ENCODE measurements around the gene NFATC3.

Gene NFATC3

GRCh38 chr16:68186877-68187276 lies 101.7 kb downstream of the NFATC3 start:
- DNase-seq (ENCODE audit: low read depth), result no peak

DNA sequence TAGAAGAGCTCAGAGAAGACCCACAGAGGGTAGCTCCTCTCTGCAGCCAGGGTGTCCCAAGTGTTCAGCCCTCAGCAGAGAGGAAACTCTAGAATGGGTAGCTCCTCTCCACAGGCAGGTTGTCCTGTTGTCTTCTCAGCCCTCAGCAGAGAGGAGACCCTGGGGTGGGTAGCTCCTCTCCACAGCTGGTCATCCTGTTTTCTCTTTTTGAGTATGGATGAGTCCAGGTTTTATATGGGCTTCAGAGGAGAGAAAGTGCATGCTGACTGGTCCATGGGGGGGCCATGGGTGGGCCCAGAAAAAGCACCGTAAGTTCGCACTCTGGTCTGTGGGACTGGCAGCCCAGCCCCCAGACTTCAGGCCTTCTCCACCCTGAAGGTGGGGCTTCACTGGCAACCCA lies 102.3 kb downstream of the NFATC3 start:
- no peak for DNase-seq (ENCODE audit: low read depth)

DNA sequence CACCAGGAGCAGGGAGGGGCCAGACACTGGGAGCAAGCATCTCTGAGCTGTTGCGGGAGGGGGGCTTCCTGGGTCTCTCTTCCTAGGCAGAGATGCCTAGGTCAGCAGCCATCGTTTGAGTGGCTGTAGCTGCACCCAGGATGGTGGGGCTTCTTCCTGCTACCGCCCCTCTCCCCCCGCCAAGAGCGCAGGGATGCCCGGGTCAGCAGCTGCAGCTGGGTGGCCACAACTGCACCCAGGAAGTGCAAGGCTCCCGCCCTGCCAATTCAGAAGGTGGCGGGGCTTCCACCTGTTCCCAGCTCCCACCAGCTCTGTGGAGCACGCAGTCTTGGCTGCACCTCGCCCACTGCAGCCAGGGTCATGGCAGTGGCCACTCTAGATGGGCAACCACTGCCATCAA lies 103.0 kb downstream of the NFATC3 start:
- no peak for DNase-seq (ENCODE audit: low read depth)

DNA sequence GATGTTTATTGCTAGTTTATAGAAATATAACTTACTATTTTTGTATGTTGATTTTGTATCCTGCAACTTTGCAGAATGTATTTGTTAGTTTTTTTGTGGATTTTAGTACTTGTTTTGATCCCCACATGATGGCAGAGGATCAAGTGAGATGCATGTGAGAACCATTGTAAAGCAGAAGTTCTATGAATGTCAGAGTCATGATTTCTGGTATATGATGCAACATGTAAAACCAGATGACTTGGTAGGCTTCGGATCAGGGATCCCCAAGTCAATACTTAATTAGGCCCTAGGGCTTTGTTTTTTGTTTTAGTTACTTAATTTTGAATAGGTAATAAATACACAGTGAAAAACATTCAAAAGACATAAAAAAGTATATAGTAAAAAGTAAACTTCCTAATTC lies 104.9 kb downstream of the NFATC3 start:
- DNase-seq (ENCODE audit: low read depth), result no peak

DNA sequence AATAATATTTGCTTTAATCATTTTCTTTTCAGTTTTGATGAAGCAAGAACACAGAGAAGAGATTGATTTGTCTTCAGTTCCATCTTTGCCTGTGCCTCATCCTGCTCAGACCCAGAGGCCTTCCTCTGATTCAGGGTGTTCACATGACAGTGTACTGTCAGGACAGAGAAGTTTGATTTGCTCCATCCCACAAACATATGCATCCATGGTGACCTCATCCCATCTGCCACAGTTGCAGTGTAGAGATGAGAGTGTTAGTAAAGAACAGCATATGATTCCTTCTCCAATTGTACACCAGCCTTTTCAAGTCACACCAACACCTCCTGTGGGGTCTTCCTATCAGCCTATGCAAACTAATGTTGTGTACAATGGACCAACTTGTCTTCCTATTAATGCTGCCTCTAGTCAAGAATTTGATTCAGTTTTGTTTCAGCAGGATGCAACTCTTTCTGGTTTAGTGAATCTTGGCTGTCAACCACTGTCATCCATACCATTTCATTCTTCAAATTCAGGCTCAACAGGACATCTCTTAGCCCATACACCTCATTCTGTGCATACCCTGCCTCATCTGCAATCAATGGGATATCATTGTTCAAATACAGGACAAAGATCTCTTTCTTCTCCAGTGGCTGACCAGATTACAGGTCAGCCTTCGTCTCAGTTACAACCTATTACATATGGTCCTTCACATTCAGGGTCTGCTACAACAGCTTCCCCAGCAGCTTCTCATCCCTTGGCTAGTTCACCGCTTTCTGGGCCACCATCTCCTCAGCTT lies 105.8 kb downstream of the NFATC3 start:
- DNase-seq (ENCODE audit: low read depth), result no peak

GRCh38 chr16:68194251-68194650 lies 109.1 kb downstream of the NFATC3 start:
- no peak for DNase-seq (ENCODE audit: low read depth)

DNA sequence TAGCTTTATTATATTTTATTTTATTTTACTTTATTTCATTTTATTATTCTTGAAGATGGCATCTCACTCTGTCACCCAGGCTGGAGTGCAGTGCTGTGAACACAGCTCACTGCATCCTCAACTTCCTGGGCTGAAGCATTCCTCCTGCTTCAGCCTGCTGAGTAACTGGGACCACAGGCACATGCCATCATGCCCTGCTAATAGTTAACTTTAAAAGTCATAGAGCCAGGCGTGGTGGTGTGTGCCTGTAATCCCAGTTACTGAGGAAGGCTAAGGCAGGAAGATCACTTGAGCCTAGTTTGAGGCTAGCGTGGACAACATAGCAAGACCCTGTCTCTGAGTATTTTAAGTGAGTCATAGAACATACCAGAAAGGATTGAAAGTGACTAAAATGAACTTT lies 112.1 kb downstream of the NFATC3 start:
- no peak for DNase-seq (ENCODE audit: low read depth)

DNA sequence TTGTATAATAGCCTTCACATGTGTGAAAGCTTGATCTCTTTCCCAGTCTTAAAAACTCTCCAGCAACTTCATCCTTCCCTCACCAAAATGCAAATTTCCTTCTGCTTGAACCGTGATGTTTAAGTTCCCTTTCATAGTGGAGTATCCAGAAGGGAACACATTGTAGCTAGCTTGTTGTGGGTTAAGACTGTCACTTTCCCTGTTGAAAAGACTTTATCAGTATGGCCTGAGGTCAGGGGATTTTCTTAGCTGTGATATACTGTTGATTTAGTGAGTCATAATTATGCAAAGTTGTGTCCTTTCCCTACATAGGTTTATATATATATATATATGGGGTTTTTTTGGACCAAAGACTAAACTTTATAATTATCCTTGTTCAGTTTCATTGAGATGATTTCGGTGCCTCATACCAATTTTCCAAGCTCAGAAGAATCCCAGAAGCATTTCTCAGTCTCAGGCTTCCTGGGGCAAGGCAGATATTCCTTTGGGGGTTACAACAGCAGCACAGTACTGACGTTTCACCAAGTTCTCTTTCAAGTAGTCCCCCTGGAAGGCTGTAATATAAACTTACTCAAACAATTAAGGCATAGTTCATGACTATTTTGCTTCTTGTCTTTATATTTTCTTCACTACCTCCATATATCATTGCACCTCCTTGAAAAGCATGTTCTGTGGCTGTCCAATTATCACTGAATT lies 115.1 kb downstream of the NFATC3 start:
- DNase-seq (ENCODE audit: low read depth), result no peak

- no peak for DNase-seq (ENCODE audit: low read depth)
These were observed 116.9 kb downstream of the NFATC3 start for GRCh38 chr16:68202091-68202519.

GRCh38 chr16:68206245-68206644 lies 121.1 kb downstream of the NFATC3 start:
- no peak for DNase-seq (ENCODE audit: low read depth)

DNA sequence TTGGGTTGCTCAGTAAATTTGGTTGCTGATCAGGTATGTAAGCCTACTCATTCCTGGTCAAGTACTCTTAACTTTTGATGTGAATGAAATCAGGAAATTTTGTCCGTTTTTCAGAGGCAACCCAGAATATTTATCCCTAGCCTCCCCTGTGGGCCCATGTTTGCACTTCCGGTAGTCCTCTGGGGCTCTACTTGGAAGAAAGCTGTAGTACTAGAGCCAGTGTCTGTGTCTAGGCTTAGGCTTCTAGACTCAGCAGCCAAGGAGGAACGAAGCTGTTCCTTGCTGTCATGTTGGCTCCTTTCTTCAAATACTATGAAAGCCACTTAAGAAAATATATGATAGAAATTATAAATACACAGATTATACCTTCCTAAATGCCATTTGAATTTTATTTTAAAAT lies 129.6 kb downstream of the NFATC3 start:
- no peak for DNase-seq (ENCODE audit: low read depth)

DNA sequence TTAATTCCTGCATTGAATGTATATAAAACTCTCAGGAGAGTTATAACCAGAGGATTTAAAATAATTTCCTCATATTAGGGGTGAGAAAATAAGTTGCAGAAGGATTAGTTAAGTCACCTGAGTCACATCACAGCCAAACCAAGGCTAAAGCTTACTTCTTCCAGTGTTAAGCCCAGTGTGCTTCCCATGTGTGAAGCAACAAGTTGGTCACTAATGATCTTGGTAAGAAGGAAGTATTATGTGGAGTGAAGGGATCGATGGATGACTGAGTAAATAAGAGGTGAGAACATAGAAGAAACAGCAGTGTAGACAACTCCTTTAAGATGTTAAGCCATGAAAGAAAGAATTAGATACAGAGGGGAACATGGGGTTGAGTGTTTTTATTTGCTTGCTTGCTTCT lies 130.1 kb downstream of the NFATC3 start:
- DNase-seq (ENCODE audit: low read depth), result no peak

- DNase-seq (ENCODE audit: low read depth), result no peak
These were observed 131.1 kb downstream of the NFATC3 start for GRCh38 chr16:68216240-68216639.

GRCh38 chr16:68217506-68217905 lies 132.3 kb downstream of the NFATC3 start:
- DNase-seq (ENCODE audit: low read depth), result no peak

DNA sequence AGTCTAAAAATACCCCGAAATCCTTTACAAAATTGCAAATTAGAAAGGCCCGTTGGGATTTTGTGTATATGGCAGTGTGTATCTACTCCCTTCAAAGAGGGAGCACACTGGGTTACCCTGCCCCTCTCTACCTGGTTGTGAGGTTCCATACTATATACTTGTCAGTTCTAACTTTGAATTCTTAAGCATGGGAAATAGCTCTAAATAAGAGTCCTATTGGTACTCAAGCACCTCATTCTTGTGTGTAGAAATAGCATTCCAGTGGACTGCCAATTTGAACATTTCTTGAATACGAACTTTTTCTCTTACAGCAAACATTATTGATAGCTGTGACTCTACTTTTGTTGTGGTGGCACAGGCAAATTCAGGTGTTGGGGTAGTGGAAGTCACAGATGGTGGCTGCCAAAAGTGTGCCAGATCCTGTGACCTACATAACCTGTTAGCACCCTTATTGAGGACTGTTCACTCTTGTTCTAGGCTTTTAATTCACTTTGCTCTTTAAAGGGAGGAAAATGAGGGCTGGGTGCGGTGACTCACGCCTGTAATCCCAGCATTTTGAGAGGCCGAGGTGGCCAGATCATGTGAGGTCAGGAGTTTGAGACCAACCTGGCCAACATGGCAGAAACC lies 134.7 kb downstream of the NFATC3 start:
- no peak for DNase-seq (ENCODE audit: low read depth)

DNA sequence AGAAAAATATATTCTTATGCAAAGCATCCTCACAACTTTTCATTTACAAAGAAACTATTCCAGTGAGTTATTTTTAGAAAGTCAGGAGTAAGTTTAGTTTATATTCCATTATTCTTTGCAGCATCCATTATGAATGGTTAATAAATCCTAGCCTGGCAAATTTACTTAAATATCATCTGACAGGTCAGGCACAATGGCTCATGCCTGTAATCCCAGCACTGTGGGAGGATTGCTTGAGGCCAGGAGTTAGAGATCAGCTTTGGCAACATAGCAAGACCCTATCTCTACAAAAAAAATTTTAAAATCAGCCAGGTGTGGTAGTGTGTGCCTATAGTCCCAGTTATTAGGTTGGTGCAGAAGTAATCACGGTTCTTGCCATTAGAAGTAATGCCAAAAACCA lies 137.9 kb downstream of the NFATC3 start:
- DNase-seq (ENCODE audit: low read depth), result no peak

DNA sequence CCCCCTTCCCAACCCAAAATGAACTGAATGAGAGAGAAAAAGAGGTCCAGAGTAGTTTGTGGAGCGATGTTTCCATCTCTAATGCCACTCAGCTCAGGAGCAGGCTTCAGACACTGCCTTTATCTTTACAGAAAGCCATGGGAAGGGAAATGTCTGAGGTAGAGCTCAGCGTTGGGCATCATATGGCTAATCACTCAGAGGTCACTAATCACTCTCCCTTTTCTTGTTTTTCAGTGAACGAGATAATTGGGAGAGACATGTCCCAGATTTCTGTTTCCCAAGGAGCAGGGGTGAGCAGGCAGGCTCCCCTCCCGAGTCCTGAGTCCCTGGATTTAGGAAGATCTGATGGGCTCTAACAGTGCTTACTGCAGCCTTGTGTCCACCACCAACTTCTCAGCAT lies 140.9 kb downstream of the NFATC3 start:
- DNase-seq (ENCODE audit: low read depth), result no peak

DNA sequence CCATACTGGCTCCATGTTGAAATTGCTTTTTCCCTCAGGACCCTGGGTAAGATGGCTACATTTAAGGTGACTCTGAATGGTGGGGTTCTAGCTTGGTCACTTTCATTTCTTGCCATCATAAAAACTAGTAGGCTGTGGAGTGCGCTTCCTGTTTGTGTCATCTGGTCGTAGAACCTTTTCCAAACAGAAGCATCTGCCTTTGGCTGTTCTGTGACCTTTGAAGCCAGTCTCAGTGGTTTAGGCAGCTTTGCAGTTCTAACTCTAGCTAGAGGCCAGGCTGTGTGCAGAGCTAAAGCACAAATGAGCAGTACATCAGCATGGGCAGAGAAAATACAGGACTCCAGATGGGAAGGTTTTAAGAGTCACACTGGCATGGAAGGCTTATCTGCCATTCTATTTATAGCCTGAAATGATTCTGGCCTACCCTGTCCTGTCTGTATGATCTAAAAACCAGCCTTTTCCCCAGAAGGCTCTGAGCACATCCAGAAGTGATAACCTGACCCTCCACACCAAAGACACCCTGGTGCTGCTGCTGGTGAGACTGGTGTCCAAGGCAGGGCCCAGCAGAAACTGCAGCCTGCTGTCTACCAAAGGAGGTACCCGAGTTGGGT lies 142.1 kb downstream of the NFATC3 start:
- DNase-seq (ENCODE audit: low read depth), result no peak

DNA sequence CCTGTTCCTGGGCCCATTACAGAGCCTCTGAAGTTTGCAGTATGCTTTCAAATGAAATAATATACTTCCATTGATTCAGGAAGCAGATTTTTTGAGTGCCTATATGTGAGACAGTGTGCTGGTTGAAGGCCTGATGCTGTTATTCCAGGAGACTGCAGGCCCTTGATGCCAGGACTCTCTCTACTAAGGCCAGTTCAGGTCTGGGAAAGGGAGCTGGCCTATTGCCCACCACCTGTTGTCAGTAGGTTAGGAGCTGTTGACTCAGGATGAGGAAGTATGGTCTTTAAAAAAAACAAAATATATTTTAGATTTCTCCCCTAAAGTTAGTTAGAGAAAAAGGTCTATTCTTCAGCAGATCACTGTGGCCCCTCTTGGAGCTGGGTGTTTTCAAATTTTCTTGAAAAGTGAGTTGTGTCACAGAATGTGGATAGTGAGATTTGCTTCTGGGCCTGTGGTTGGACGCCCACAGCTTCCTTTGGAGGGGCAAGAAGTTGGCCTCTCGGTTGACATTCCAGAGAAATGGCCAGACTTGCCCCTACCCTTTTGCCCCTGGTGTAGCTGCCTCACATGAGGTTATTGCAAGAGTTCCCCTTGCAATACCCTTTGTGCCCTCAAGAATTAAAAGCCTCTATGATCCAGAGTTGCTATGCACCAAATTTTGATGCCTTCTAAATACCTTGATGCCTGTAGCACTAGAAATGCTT lies 142.8 kb downstream of the NFATC3 start:
- DNase-seq (ENCODE audit: low read depth), result no peak

DNA sequence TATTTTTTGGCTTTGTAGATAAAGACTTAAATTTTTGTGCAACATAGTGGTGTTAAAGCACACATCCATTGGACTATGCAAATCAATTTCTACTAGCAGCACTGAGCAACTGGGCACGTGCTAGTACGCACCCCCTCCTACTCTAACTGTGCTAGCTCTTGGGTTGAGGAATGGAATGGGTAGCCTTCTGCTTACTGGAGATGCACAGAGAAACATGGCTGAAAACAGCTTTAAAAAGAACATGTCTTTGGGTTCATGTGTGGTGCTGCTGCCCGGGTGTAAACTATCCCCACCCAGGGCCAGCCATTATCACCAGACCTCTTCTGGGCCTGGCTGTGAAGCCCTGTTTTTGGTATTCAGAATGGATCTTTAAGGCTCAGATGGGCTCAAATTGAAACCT lies 143.5 kb downstream of the NFATC3 start:
- DNase-seq (ENCODE audit: low read depth), result no peak

GRCh38 chr16:68229431-68230175 lies 144.4 kb downstream of the NFATC3 start:
- DNase-seq (ENCODE audit: low read depth), result no peak

DNA sequence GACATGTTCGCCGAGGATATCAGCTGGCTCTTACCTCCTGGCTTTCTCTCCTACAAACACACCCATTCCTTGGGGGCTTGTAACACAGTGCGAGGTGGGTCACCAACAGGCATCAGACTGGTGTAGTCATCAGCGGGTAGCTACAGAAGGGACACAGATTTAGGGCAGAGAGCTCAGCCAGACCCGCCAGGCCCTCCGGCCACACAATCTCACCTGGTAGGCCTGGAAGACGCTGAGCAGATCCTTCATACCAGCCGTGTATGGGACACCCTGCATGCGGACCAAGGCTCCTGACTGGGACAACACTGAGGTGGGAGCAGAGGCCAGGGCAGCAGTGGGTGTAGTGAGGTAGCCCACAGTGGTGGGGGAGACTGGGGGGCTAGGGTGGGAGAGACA lies 145.0 kb downstream of the NFATC3 start:
- no peak for DNase-seq (ENCODE audit: low read depth)
